HG02970 (cell line): ENCODE results near the gene COL23A1.
"Not testable (repeated sequence)": the region's sequence is repeated elsewhere in the genome, so short reads cannot be mapped to it uniquely, and the experiment has no call there.

Experiments used
- ATAC-seq: cut with Tn5 transposase; IDR thresholded peaks from one replicate; pipeline ENCODE4 v1.9.1; 2021; ENCODE audit warnings: mild to moderate bottlenecking, moderate library complexity, moderate number of reproducible peaks; ENCODE audit not compliant: unreplicated experiment, low FRiP score

The COL23A1 gene

DNA sequence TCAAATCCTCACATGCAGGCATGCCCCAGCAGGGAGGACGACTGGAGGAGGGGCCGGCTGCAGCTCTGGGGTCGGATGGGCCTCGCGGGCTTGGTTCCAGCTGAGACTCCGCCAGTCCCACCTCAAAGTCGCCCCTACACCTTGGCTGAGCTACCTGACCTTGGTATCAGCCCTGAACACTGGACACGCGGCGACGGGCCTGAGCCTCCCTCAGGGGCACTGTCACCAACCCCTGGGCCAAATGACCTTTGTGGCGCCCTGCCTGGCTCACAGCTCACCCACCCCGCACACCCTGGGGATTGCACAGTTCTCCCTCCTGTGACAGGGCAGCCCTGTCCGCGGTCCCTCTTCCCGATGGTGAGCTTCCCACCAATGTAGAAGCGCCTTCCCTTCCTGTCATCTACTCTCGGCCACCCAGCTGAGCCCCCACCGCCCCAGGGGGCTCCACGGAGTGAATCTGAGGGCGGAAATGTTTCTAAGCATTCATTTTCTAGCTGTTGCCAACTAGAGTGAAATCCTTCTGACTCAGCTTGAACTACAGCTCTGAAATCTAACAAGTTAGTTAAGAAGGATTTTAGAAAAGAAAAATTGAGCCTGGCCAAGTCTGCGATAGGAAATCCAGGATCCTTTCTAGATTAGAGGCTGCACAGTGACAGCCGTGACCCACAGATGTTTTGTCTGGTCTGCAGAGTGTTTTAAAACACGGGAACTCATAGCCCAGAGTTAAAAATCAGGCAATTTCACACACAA, 218.7 kb downstream of the COL23A1 start:
- no peak for ATAC-seq

DNA sequence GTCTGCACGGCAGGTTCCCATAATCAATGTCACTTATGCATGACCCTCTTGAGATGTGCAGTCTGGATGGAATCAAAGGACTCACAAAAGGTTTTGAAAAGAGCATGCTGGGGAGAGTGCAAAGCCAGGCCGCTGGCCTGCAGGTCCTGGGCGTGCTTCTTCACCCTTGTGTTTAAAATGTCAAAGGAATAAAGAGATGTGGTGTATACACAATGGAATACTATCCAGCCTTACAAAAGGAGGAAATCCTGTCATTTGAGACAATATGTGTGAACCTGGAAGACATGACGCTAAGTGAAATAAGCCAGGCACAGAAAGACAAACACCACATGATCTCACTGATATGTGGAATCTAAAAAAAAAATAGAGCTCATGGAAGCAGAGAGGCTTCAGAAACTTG, 220.1 kb downstream of the COL23A1 start:
- ATAC-seq: no peak

DNA sequence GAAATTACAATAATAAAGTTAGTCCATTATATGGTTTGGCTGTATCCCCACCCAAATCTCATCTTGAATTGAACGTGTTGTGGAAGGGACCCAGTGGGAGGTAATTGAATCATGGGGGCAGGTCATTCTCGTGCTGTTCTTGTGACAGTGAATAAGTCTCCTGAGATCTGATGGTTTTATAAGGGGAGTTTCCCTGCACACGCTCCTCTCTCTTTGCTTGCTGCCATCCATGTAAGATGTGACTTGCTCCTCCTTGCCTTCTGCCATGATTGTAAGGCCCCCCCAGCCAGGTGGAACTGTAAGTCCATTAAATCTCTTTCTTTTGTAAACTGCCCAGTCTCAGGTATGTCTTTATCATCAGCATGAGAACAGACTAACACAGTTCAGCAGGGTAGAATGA, 220.7 kb downstream of the COL23A1 start:
- ATAC-seq: not testable (repeated sequence)

DNA sequence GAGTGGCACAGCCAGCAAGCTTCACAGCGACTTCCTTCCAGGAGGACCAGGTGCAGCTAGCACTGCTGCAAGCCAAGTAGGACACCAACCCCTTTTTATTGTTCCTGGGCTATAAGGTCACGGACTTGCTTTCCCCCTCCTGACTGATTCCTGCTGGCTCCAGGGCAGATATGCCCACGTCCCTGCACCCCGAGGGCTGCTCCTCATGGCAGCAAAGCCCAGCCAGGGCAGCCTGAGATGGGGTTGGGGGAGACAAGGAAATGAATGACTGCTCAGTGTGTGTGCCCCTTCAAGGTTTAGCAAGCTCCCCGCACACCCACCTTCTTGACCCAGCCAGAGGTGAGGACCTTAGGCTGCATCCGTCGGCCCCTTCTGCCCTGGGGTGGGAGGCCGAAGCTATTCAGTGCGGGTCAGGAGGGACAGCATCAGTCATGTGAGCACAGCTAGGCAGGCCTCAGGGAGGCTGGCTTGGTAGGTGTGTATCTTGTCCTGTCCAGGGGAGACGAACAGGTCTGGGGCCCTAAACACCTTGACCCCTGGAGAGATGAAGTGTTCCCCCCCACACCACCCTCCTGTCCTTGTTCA, 221.4 kb downstream of the COL23A1 start:
- no peak for ATAC-seq

DNA sequence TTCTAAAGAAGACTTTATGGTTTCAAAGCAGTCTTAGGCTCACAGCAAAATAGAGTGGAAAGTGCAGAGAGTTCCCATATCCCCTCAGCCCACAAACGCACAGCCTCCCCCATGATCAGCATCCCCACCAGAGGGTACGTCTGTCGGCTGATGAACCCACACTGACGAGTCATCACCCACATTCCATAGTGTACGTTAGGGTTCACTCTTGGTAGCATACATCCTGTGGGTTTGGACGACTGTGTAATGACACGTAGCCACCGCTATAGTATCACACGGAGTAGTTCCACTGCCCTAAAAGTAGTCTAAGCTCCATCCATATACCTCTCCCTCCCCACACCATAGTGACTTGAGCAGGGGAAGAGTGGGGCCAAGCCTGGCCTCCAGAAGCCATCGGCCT, 221.9 kb downstream of the COL23A1 start:
- ATAC-seq: no peak

DNA sequence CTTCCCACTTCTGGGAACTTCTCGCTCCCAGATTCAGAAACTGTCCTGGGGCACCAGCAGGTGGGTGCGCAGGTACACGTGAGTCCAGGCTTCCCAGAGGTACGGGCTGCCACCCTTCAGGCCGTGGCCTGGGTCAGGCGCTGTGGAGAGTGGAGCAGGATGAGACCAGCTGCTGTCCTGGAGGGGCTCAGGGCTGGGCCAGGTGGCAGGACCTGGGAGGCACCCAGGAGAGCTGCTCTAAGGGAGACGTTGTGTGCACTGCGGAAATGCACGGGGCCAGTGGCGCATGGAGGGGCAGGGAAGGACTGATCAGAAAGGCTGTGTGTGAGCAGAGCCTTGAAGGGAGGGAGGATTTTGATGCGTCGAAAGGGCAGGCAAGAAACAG, 222.5 kb downstream of the COL23A1 start:
- ATAC-seq: no peak

DNA sequence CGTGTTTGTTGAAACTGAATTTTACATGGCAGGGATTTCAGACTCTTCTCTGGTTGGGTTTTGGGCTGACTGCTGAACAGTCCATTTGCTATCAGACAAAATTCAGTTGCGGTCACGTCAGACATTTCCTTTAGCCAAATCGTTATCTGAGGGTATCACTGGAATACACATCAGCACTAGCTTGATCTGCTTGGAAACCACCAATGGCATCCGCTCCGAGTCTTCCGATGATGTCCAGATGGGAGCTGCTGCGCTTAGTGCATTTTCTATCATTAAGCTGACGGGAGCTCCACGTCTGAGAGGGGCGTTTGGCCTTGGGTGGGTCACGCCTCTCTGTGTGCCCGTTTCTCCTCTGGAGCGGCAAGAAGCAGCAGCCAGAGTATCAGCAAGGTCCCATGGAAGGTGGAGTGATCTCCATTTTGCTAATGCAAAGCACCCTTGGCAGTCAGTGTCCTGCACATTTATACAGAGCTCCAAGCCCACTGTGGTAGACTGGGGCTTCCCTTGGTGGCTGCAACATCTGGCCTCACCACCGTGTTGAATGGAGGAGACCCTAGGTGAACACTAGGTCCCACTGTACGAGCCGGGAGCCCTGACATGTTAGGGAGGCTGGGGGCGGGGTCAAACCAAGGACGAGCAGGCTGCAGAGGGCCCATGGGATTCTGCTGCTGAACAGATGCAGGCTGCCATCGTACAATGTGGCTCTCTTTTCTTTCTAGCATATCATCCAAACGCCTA, 223.0 kb downstream of the COL23A1 start:
- ATAC-seq: no peak

DNA sequence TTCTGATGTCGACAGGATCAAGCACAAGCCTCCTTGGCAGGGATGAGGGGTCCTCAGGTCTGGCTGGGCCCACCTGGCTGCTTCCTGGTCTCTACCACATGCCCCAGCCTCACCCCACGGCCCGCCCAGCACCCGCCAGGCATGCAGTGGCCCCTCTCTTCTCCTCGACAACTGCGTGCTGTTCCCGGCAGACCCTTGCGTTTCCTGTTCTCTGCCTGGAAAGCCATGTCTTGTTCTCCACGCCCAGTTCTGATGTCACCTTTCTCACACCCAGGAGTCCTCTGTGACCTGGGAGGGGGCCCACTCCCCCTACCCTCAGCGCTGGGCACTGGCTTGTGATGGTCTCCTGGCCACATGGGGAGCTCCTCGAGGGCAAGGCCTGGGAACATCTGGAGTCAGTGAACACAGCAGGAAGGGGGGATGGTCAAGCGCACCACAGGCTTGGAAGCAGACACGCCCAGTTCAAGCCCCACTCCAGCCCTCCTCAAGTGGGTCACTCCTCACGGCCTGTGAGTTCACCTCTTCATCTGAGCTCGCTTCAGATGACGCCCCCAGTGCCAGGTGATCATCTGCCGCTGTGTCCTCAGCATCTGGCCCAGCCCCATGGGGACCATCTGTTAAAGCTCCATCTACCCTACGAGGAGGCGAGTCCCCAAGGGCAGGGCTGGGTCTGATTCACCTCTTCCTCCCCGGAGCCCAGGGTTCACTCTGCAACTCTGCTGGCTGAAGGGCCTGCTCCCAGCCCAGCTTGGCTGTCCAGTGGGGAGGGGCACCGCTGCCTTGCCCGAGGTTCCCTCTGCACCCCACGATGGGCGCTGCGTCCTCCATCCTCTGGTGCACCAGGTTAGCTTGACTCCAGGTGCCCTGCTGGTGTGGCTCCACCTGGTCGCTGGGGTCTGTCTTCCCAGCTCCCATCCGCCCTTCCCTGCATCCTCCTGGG, 224.4 kb downstream of the COL23A1 start:
- no peak for ATAC-seq

DNA sequence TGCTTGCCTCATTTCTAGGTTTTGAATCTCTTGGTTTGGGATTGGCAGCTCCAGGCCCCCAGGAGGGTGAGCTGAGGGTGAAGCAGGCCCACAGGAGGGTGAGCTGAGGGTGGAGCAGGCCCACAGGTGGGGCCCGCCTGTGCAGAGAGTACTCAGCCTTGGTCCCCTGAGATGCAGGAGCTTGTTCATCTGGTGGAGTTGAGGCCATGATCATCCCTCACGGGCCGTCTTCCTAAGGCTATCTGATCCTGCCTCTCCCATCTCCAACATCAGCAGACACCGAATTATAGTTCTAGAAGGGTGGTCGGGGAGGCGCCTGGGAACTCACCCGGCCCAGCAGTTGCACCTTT, 225.9 kb downstream of the COL23A1 start:
- no peak for ATAC-seq

DNA sequence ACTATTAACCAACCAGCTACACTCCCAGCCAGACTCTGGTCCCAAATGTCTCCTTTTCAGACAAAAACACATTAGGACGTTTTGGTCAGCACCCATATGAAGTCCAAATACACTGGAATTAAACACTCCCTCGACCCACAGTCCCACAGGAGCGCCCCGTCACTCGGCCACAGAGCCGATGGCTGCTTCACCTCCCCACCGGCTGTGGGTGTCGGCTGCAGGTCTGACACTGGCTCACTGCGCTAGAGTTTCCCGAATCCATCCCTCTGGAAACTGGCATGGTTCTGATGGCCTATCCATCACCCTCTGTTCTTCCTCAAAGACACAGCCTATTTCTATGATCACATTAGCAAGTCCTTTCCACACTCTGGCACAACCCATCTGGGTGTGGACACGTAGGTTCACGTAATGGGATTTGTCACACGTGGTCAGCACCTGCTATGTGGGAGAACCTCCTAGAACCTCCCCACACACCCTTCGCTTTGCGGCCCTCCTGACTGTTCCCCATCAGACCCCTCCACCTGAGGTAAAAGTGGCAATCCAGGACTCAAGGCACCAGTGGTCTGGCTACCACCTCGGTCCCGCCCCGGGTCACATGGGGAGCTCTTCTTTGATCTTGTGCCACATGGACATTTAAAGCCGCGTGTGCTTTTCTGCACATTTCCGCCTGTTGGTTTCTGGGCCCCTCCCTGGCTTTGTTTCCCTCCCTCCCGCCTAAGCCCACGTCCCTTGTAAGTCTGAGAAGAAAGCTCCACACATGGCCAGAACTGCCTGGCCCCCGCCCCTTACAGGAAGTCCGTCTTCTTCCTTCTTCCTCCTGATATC, 226.5 kb downstream of the COL23A1 start:
- ATAC-seq: no peak

DNA sequence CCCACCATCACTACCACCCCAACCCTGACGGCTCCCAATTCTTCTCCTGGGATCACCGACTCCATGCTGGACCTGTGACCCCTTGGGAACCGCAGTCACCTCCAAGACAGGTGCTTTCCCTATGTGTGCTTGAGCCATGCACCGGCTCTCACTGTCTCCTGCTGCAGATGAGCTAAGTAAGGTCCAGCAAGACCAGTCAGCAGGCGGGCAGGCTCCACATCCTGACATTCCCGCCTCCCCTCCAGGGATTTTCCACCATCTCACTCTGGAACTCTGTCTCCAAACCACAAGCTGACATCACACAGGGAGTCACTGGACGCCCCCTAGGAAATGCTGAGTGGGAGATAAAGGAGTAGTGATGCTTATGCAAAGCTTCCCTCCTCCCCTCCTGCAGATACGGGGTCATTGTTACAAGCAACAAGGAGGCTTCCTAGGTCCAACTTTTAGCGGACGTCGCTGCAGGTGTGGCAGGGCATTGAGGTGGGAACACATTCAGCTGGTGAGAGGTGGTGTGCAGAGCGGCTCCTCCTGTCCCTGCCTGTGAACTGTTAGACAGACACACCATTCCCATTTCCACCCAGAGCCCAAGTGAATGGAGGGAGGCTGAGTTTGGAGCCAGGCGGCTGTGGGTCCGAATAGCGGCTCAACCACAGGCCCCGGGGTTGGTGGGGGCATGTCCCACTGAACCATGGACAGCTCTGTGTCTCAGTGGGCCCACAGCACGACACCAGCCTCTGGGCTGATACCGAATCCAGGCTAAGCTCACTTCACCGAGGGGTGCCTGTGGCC, 228.3 kb downstream of the COL23A1 start:
- no peak for ATAC-seq

DNA sequence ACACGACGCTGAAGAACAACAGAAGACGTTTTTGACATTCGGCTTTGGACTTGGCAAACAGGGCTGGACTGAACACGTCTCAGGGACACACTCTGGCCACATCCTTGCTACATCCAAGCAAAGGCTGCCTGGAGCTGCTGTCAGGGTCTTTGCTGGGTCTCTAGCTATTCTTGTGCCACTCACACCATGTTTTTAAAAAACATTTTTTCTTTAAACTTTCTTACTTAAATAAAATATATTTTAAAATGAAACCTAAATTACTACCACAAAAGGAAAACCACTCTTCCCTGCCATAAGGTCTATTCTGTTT, 229.3 kb downstream of the COL23A1 start:
- ATAC-seq: no peak

DNA sequence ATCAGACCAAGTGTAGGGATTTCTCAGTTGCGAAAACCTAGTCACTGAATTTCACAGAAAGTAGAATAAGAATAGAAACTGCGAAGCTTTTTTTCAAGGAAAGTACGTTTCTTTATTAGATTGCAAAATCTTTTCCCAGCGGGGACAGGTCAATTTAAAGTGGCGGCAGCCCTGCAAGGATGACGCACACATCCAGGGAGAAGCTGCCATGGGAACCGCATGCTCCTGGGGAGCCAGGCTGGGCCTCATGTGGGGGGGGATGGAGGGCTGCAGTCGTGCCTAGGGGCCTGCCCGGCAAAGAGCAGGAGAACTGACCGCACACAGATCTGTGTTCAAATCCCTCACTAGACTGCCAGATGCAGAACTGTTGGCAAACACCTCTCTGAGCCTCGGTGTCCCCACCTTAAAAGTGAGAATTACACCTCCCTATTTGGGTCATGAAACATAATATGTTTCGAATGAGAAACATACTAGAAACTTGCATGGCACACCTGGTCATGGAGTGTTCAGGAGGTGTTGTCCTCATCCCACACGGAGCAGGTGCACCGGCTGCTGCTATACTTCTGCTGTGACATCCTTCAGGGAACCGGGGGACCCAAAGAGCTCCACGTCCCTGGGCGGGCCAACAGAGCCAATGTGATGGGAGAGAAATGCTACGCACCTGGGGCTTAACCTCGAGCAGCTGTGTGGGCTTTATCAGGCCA, 229.8 kb downstream of the COL23A1 start:
- ATAC-seq: no peak

DNA sequence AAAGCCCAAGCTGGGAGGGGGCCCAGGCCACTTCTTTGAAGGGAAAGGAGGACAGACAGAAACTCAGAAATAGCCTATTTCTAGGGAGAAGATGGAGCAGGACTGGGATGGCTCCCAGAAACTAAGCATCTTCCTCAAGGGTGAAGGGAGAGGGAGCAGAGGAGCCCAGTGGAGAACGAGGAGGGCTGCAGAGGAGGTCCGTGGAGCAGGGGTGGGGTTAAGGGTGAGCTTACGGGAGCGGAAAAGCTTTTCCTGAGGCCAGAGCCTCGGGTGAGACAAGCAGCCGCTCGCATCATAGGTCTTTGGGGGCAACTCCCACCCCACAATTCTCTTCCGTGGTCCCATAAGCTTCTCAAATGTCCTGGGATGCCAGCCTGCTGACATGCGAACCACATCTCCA, 230.5 kb downstream of the COL23A1 start:
- no peak for ATAC-seq

DNA sequence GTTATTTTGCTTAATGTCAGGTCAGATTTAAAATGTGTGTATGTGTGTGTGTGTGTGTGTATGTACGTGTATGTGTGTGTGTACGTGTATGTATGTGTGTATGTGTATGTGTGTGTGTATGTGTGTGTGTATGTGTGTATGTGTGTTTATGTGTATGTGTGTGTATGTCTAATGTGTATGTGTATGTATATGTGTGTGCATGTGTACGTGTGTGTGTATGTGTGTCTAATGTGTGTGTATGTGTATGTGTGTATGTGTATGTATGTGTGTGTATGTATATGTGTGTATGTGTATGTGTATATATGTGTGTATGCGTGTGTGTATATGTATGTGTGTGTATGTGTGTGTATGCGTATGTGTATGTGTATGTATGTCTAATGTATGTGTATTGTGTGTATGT, 232.5 kb downstream of the COL23A1 start:
- ATAC-seq: no peak

DNA sequence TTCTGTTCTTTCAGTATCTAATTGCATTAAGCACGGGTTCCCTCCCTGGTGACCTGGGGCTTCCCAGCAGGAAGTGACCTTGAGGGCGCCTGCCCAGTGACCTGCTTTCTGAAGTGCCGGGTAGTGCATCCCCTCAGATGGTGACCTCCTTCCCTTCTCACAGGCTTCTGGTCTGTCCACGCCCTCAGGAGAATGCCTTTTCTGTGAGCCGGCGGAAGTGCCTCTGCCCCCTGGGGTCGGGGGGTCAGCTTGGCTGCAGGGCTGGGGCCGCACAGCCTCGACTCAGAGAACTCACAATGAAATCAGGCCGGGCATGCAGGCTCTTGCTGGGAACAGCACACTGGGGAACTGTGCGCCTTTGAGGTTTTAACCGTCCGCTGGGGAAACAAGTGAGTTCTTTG, 233.1 kb downstream of the COL23A1 start:
- ATAC-seq: no peak

DNA sequence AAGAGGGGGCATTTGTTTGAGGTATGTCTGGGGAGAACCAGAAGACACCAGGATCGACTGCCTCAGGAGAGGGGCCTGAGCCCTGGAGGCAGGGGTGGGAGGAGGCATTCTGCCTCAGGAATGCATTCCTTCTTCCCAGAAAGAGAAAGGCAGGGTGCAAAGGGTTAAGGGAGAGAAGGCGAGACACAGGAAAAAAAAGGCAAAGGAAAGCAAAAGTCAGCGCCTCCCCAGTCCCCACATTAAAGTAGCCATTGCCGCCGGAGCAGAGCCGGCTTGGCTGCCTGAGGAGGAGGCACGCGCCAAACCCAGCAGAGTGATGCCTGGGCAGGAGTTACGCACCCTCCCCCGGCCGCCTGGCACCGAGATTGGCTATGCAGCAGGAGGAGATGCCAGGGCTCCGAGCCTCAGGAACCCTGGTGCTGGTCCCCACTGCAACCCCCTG, 233.7 kb downstream of the COL23A1 start:
- no peak for ATAC-seq

DNA sequence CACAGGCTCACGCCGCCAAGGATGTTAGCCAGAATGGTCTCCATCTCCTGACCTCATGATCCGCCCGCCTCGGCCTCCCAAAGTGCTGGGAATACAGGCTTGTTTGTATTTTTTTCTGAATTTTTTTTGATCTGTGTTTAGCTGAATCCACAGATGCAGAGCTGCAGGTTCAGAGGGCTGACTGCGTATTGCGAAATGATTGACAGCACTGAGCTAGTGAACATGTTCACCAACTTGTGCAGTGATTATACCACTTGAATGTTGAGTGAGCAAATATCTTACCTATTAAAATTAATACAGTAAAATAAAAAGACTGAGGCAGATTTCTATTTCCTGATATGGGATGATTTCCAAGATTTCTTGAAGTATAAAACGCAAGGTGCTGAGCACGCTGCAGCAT, 234.5 kb downstream of the COL23A1 start:
- no peak for ATAC-seq

DNA sequence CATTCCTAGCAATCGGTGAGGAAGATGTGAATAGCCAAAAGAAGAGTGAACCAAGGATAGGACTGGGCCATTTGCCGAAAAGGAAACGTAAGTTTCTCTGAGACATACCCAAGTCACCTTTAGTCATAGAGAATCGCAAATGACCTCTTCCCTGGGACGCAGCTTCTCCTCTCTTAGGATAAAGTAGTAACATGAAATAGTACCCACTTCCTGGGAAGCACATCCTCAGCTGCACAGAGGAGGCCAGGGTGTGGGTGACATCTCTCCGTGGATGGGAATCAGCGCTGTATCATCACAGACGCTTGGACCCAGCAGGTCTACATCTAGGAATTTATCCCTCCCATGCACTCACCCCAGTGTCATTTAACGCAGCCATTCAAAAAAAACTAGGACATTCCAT, 236.7 kb downstream of the COL23A1 start:
- ATAC-seq: no peak
